GM23338 (cell line): ENCODE data around the gene OBSL1. TPM values are rescaled to one million over a fixed set of nuclear protein-coding genes. Genes with fewer than 3 reads are reported as not detected.

Experiments
- ATAC-seq: fragments of 200-7000 bp; cut with Tn5 transposase; 3 replicates; pipeline ENCODE4 v1.9.1; 2020
- DNase-seq: peaks from one replicate; pipeline ENCODE4 v3.0.0-alpha.2; 2015; ENCODE audit warnings: low spot score
- H2AFZ ChIP-seq: fragments of 200-600 bp; sonication (generic); 2 replicates; pipeline ENCODE4 v1.8.0; 2016; ENCODE audit warnings: antibody characterized with exemption, mild to moderate bottlenecking, moderate library complexity
- H3F3A ChIP-seq: fragments of 200-600 bp; sonication (generic); replicated peaks from 2 replicates; pipeline ENCODE4 v1.8.0; 2017; ENCODE audit warnings: antibody characterized with exemption, mixed run types, low read depth
- H3K27ac ChIP-seq: fragments of 200-600 bp; sonication (generic); 2 replicates; pipeline ENCODE4 v1.6.1; 2016; ENCODE audit warnings: low read depth
- H3K27me3 ChIP-seq: fragments of 200-600 bp; sonication (generic); 2 replicates; pipeline ENCODE4 v1.8.0; 2016; ENCODE audit warnings: mild to moderate bottlenecking, mixed run types, moderate library complexity; ENCODE audit not compliant: insufficient read depth
- H3K36me3 ChIP-seq: fragments of 200-600 bp; sonication (generic); 2 replicates; pipeline ENCODE4 v1.8.0; 2016; ENCODE audit warnings: mild to moderate bottlenecking; ENCODE audit not compliant: insufficient read depth
- H3K4me1 ChIP-seq: fragments of 200-600 bp; sonication (generic); 2 replicates; pipeline ENCODE4 v1.8.0; 2016; ENCODE audit warnings: mild to moderate bottlenecking, moderate library complexity; ENCODE audit not compliant: insufficient read depth
- H3K4me2 ChIP-seq: fragments of 200-600 bp; sonication (generic); 2 replicates; pipeline ENCODE4 v1.7.1; 2017; ENCODE audit warnings: mixed run types
- H3K4me3 ChIP-seq: fragments of 200-600 bp; sonication (generic); 2 replicates; pipeline ENCODE4 v1.6.1; 2016; ENCODE audit warnings: mixed run types
- H3K79me2 ChIP-seq: fragments of 200-600 bp; sonication (generic); replicated peaks from 2 replicates; pipeline ENCODE4 v1.8.0; 2017; ENCODE audit warnings: mild to moderate bottlenecking; ENCODE audit not compliant: insufficient read depth
- H3K9me2 ChIP-seq: fragments of 200-600 bp; sonication (generic); 2 replicates; pipeline ENCODE4 v1.8.0; 2017; ENCODE audit not compliant: insufficient read depth
- H4K20me1 ChIP-seq: fragments of 200-600 bp; sonication (generic); replicated peaks from 2 replicates; pipeline ENCODE4 v1.8.0; 2017; ENCODE audit warnings: mild to moderate bottlenecking; ENCODE audit not compliant: insufficient read depth
- H3K27ac Mint-ChIP-seq: 2 replicates; pipeline ENCODE4 v1.8.0; 2020; ENCODE audit warnings: inconsistent platforms, mild to moderate bottlenecking, moderate library complexity, mixed read lengths
- H3K27me3 Mint-ChIP-seq: 3 replicates; pipeline ENCODE4 v1.8.0; 2022; ENCODE audit warnings: low read depth, mild to moderate bottlenecking, moderate library complexity, mixed read lengths, inconsistent platforms; ENCODE audit not compliant: insufficient read depth, poor library complexity
- H3K36me3 Mint-ChIP-seq: 3 replicates; pipeline ENCODE4 v1.8.0; 2021; ENCODE audit warnings: low read depth, mild to moderate bottlenecking, inconsistent platforms, moderate library complexity, mixed read lengths
- H3K4me1 Mint-ChIP-seq: 3 replicates; pipeline ENCODE4 v1.8.0; 2020; ENCODE audit warnings: mild to moderate bottlenecking, inconsistent platforms, mixed read lengths
- H3K4me3 Mint-ChIP-seq: 3 replicates; pipeline ENCODE4 v1.8.0; 2021; ENCODE audit warnings: moderate library complexity, mild to moderate bottlenecking, inconsistent platforms, mixed read lengths
- H3K9me3 Mint-ChIP-seq: 3 replicates; pipeline ENCODE4 v1.8.0; 2020; ENCODE audit warnings: moderate library complexity, mild to moderate bottlenecking, inconsistent platforms, mixed read lengths
- CREB1 ChIP-seq: fragments of 250-450 bp; sonication (Bioruptor Pico); IDR thresholded peaks from 2 replicates; pipeline ENCODE4 v1.5.0; 2020; ENCODE audit warnings: low read depth, mild to moderate bottlenecking, moderate library complexity
- CTCF ChIP-seq, 2 experiments: fragments of 200-600 bp in 1 of 2; sonication (generic) in 1 of 2; conservative IDR thresholded peaks; 2 replicates each; pipeline versions ENCODE4 v1.5.1 to v1.6.1; 2016 to 2017; ENCODE audit warnings: antibody characterized with exemption in 2 of 2, low read depth in 2 of 2, mild to moderate bottlenecking in 2 of 2, moderate library complexity in 1 of 2
- ETS1 ChIP-seq: IDR thresholded peaks from 2 replicates; pipeline ENCODE4 v1.6.1; 2016; ENCODE audit warnings: antibody characterized with exemption
- EZH2phosphoT487 ChIP-seq: fragments of 200-600 bp; sonication (generic); IDR thresholded peaks from one replicate; pipeline ENCODE4 v1.8.1; 2018; ENCODE audit warnings: antibody characterized with exemption; ENCODE audit not compliant: unreplicated experiment
- JUNB ChIP-seq: IDR thresholded peaks from one replicate; pipeline ENCODE4 v1.6.1; 2016; ENCODE audit warnings: antibody characterized with exemption; ENCODE audit not compliant: unreplicated experiment
- NANOG ChIP-seq: IDR thresholded peaks from 2 replicates; pipeline ENCODE4 v1.6.1; 2016; ENCODE audit warnings: antibody characterized with exemption, borderline replicate concordance
- POLR2AphosphoS5 ChIP-seq: IDR thresholded peaks from 2 replicates; pipeline ENCODE4 v1.6.1; 2016; ENCODE audit warnings: antibody characterized with exemption, low read depth
- REST ChIP-seq: IDR thresholded peaks from one replicate; pipeline ENCODE4 v1.6.1; 2018; ENCODE audit warnings: antibody characterized with exemption; ENCODE audit not compliant: unreplicated experiment
- ZNF114 ChIP-seq: fragments of 250-450 bp; sonication (Bioruptor Pico); IDR thresholded peaks from 2 replicates; pipeline ENCODE4 v1.5.0; 2020; ENCODE audit warnings: mild to moderate bottlenecking, moderate library complexity
- ZNF331 ChIP-seq: fragments of 250-450 bp; sonication (Bioruptor Pico); IDR thresholded peaks from 2 replicates; pipeline ENCODE4 v1.5.0; 2020; ENCODE audit warnings: low read depth, mild to moderate bottlenecking, moderate library complexity
- polyA plus RNA-seq: library from polyadenylated mRNA; unstranded; fragments of >200 nt; fragmentation: Nextera tagmentation; extraction: Ambion mirVana; gene quantifications from 2 replicates; pipeline ENCODE4 v1.2.1, GENCODE V29; 2016
- total RNA-seq: library from RNA; depleted of rRNA; stranded (reverse); fragments of >200 nt; shearing (Covaris generic); gene quantifications from 2 replicates; pipeline ENCODE4 v1.2.3, GENCODE V29; 2014

OBSL1 gene
- total and polyA plus RNA-seq, 2 experiments from 2014 or later, result 94.9 to 207 TPM

GRCh38 chr2:219607931-219608330, 36.6 kb upstream of the OBSL1 start:
- ATAC-seq (no peak; the same call in 2 of the 3 replicates), DNase-seq (no peak)
- Histone ChIP-seq H4K20me1 (no peaks in the 10 kb centered on the region), H3K27ac (no peak overlapping the region), H3K9me2 (no peaks in the 10 kb centered on the region), H2AFZ (no peak overlapping the region), H3K79me2 (no peaks in the 10 kb centered on the region), H3K36me3 (no peaks in the 10 kb centered on the region), H3K4me2 (no peak overlapping the region), H3K4me3 (no peak overlapping the region), H3K4me1 (no peaks in the 10 kb centered on the region), H3F3A (0 out of 2 replicates have a peak, but pooled peaks cover 3% of the 10 kb centered on the region), H3K27me3 (no peaks in the 10 kb centered on the region)
- Mint-ChIP-seq H3K27me3 (peaks cover 17% of the 10 kb centered on the region), H3K4me1 (peaks cover 5% of the 10 kb centered on the region; the same call in 2 of the 3 replicates), H3K4me3 (no peak overlapping the region), H3K36me3 (peaks cover 33% of the 10 kb centered on the region; the same call in 1 of the 3 replicates), H3K9me3 (no peaks in the 10 kb centered on the region), H3K27ac (no peak overlapping the region)
- TF ChIP-seq ZNF114, result no peak
- TF ChIP-seq NANOG, result no peak
- no peak for TF ChIP-seq POLR2AphosphoS5
- no peak for TF ChIP-seq ZNF331 (CRISPR knock-in tag)
- TF ChIP-seq EZH2phosphoT487, result no peak
- TF ChIP-seq CREB1 (CRISPR knock-in tag), result no peak
- no peak for TF ChIP-seq REST
- TF ChIP-seq ETS1, result no peak
- TF ChIP-seq JUNB, result no peak
- no peak for TF ChIP-seq CTCF (conservative IDR thresholded peaks at IDR 0.05; ENCODE audit: low read depth in 2 of 2)

GRCh38 chr2:219605607-219605954, 34.2 kb upstream of the OBSL1 start:
- Histone ChIP-seq H3K4me3 (no peak overlapping the region), H3K9me2 (no peaks in the 10 kb centered on the region), H3K36me3 (no peaks in the 10 kb centered on the region), H3K4me1 (no peaks in the 10 kb centered on the region), H4K20me1 (no peaks in the 10 kb centered on the region), H3K27ac (no peak overlapping the region), H3K79me2 (no peaks in the 10 kb centered on the region), H2AFZ (no peak overlapping the region), H3K27me3 (no peaks in the 10 kb centered on the region), H3K4me2 (no peak overlapping the region), H3F3A (0 out of 2 replicates have a peak, but pooled peaks cover under 1% of the 10 kb centered on the region)
- peaks cover 32% of the 10 kb centered on the region; the same call in 2 of the 3 replicates for H3K36me3 Mint-ChIP-seq
- peaks cover 14% of the 10 kb centered on the region for H3K27me3 Mint-ChIP-seq
- H3K4me3 Mint-ChIP-seq, result no peak overlapping the region
- peaks cover 3% of the 10 kb centered on the region; the same call in 1 of the 3 replicates for H3K4me1 Mint-ChIP-seq
- H3K27ac Mint-ChIP-seq, result no peak overlapping the region; the same call in 1 of the 2 replicates
- no peaks in the 10 kb centered on the region for H3K9me3 Mint-ChIP-seq
- ATAC-seq, result no peak
- no peak for DNase-seq
- no peak for TF ChIP-seq NANOG
